Measurements from ENCODE around the gene BCL11A.

BCL11A gene

GRCh38 chr2:60468382-60469085 is 84.9 kb downstream of the BCL11A start:
- TF ChIP-seq CTCF (IDR thresholded peaks at IDR 0.05; ENCODE audit: insufficient read depth, low read depth, low read length, missing control alignments): no peak
- peak; percentile 53 for DNase-seq (ENCODE audit: low read depth)

GRCh38 chr2:60466161-60466702 is 87.2 kb downstream of the BCL11A start:
- TF ChIP-seq CTCF (IDR thresholded peaks at IDR 0.05; ENCODE audit: insufficient read depth, low read depth, low read length, missing control alignments): no peak
- DNase-seq (ENCODE audit: low read depth): peak; percentile 35
- no peak overlapping the region for H3K4me3 ChIP-seq (ENCODE audit: low read length)

More at GRCh38 chr2:60468382-60469085, 84.9 kb downstream of the BCL11A start:
- no peak overlapping the region for H3K4me3 ChIP-seq (ENCODE audit: low read length)

- H3K4me3 ChIP-seq (ENCODE audit: low read length): no peak overlapping the region
- TF ChIP-seq CTCF (IDR thresholded peaks at IDR 0.05; ENCODE audit: insufficient read depth, low read depth, low read length, missing control alignments): no peak
- peak; percentile 72 for DNase-seq (ENCODE audit: low read depth)
These were observed 87.7 kb downstream of the BCL11A start for GRCh38 chr2:60465736-60466135.

- no peak for DNase-seq (ENCODE audit: low read depth)
- no peak overlapping the region for H3K4me3 ChIP-seq (ENCODE audit: low read length)
- no peak for TF ChIP-seq CTCF (IDR thresholded peaks at IDR 0.05; ENCODE audit: insufficient read depth, low read depth, low read length, missing control alignments)
These were observed 90.2 kb downstream of the BCL11A start for GRCh38 chr2:60463249-60463648.

- no peak for TF ChIP-seq CTCF (IDR thresholded peaks at IDR 0.05; ENCODE audit: insufficient read depth, low read depth, low read length, missing control alignments)
- no peak overlapping the region for H3K4me3 ChIP-seq (ENCODE audit: low read length)
- no peak for DNase-seq (ENCODE audit: low read depth)
These were observed 91.9 kb downstream of the BCL11A start for GRCh38 chr2:60461421-60462108.

- DNase-seq (ENCODE audit: low read depth): no peak
- no peak overlapping the region for H3K4me3 ChIP-seq (ENCODE audit: low read length)
- TF ChIP-seq CTCF (IDR thresholded peaks at IDR 0.05; ENCODE audit: insufficient read depth, low read depth, low read length, missing control alignments): no peak
These were observed 92.7 kb downstream of the BCL11A start for GRCh38 chr2:60460577-60461420.

Measured in epithelial cell of esophagus (primary cell).